Bronchial epithelial cell (primary cell): ENCODE measurements around the gene MET. TPM values are rescaled to one million over a fixed set of nuclear protein-coding genes. Genes with fewer than 3 reads are reported as not detected.

Source experiments
- DNase-seq: peaks from one replicate; pipeline ENCODE4 v3.0.0-alpha.2; 2010; ENCODE audit warnings: low read depth
- FAIRE-seq: peaks from 2 replicates; lab custom pipeline; 2011; peaks lifted over from hg19 to GRCh38; lab: Jason Lieb, UNC
- H3K27me3 ChIP-seq: 2 replicates; pipeline ENCODE4 v1.5.1; 2011; ENCODE audit warnings: low read length; ENCODE audit not compliant: control insufficient read depth, insufficient read depth
- H3K36me3 ChIP-seq: 2 replicates; pipeline ENCODE4 v1.5.1; 2011; ENCODE audit warnings: low read length; ENCODE audit not compliant: control insufficient read depth, insufficient read depth
- H3K4me3 ChIP-seq: 2 replicates; pipeline ENCODE4 v1.5.1; 2011; ENCODE audit warnings: mild to moderate bottlenecking, low read depth, low read length, control low read depth
- CTCF ChIP-seq: IDR thresholded peaks from 2 replicates; pipeline ENCODE4 v1.5.1; 2011; ENCODE audit warnings: mild to moderate bottlenecking, moderate library complexity, low read length, control low read depth, inconsistent platforms; ENCODE audit not compliant: insufficient read depth, severe bottlenecking
- total RNA-seq: library from RNA; depleted of rRNA; stranded (reverse); fragments of >200 nt; gene quantifications from 2 replicates; pipeline ENCODE4 v1.2.1, GENCODE V29; 2014

MET gene
- total RNA-seq, 1 donor from 2014 or later = 156 TPM

- DNase-seq (peak; percentile 91), FAIRE-seq (no peak)
- H3K4me3 ChIP-seq = no peak overlapping the region
- TF ChIP-seq CTCF = no peak
- no peaks in the 10 kb centered on the region for H3K36me3 ChIP-seq
- H3K27me3 ChIP-seq = no peaks in the 10 kb centered on the region
These were observed 164.9 kb downstream of the MET start for GRCh38 chr7:116836911-116837310.

GRCh38 chr7:116837586-116837985, 165.6 kb downstream of the MET start:
- FAIRE-seq (no peak), DNase-seq (no peak)
- Histone ChIP-seq H3K4me3 (no peak overlapping the region), H3K36me3 (no peaks in the 10 kb centered on the region), H3K27me3 (no peaks in the 10 kb centered on the region)
- TF ChIP-seq CTCF = no peak

- FAIRE-seq = no peak
- Histone ChIP-seq H3K4me3 (no peak overlapping the region), H3K27me3 (no peaks in the 10 kb centered on the region), H3K36me3 (no peaks in the 10 kb centered on the region)
- no peak for TF ChIP-seq CTCF
- DNase-seq = no peak
These were observed 168.3 kb downstream of the MET start for GRCh38 chr7:116840256-116840655.

- Histone ChIP-seq H3K27me3 (no peaks in the 10 kb centered on the region), H3K36me3 (no peaks in the 10 kb centered on the region), H3K4me3 (no peak overlapping the region)
- FAIRE-seq = no peak
- no peak for TF ChIP-seq CTCF
- no peak for DNase-seq
These were observed 170.4 kb downstream of the MET start for GRCh38 chr7:116842371-116842770.

GRCh38 chr7:116843378-116843777, 171.4 kb downstream of the MET start:
- Histone ChIP-seq H3K27me3 (no peaks in the 10 kb centered on the region), H3K4me3 (no peak overlapping the region), H3K36me3 (no peaks in the 10 kb centered on the region)
- no peak for FAIRE-seq
- DNase-seq = no peak
- TF ChIP-seq CTCF = no peak

Other genes starting within 250 kb of the MET start
- gene CAV2, start 172.5 kb upstream of the MET start, total RNA-seq = 132 and 150 TPM in 2 replicates
- 91.5 and 157 TPM in 2 replicates for gene CAV1, start 147.2 kb upstream of the MET start, total RNA-seq
- gene CAPZA2, start 190.4 kb downstream of the MET start, total RNA-seq = 88.2 and 92.8 TPM in 2 replicates